ENCODE data around the gene LAGE3.
"Not testable (repeated sequence)": the region's sequence is repeated elsewhere in the genome, so short reads cannot be mapped to it uniquely, and the experiment has no call there.

Gene LAGE3

DNA sequence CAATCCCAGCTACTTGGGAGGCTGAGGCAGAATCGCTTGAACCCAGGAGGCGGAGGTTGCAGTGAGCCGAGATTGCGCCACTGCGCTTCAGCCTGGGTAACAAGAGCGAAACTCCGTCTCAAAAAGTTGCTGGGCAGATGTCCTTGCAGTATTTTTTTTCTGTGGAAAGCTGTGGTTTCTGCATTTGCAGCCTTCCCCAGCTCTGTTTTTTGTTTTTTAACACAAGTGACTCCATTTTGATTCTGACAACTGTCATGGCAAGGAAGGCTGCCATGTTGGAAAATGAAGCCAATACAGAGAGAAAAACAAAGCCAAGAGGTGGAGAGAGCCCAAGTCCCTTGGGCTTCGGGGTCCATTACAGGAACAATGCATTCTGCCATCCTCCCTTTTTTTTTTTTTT is 23.0 kb upstream of the LAGE3 start:
- no peak for DNase-seq (ENCODE audit: low spot score)

DNA sequence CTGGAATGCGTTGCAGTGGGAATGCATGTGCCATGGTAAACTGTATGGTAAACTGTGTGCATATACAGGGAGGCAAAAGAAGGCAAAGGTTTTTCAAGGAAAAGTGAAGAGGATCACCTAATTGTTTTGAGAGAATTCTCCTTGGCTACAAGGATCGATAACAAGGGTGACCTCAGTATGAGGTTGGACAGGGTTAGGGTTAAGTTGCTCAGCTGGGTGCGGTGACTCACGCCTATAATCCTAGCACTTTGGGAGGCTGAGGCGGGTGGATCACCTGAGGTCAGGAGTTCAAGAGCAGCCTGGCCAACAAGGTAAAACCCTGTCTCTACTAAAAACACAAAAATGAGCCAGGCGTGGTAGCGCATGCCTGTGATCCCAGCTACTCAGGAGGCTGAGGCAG is 22.3 kb upstream of the LAGE3 start:
- DNase-seq (ENCODE audit: low spot score): not testable (repeated sequence)

DNA sequence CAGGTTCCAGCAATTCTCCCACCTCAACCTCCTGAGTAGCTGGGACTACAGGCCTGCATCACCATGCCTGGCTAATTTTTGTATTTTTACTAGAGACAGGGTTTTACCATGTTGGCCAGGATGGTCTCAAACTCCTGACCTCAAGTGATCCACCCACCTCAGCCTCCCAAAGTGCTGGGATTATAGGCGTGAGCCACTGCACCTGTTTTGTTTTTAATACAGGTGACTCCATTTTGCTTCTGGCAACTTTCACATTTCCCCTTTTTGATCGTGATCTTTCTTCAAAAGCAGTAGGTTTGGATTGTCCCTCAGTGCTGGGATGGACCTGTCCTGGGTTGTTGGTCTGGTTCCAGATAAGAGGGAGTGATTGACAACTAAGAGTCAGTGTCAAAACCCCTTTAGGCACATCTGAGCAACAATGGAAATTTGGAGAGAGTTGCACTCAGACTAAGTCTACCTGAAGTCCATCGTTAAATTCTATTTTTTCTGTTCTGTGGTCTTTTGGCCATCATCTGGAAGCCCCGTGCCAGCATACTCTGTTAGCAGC is 17.6 kb upstream of the LAGE3 start:
- not testable (repeated sequence) for DNase-seq (ENCODE audit: low spot score)

DNA sequence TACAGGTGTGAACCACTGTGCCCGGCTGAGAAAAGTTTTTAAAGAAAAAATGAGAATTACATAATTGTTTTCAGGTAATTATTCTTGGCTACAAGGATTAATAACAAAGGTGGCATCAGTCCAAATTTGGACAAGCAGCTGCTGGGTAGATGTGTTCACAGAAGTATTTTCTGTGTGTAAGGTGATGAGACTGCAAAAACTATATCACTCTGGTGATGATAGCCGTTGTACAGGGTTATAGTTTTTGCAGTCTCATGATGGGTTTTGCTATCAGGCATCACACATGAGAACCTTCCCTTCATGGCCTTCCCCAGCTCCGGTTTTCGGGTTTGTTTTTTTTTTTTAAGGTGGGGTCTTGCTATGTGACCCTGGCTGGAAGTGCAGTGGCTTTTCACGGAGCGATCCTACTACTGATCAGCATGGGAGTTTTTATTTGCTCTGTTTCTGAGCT is 16.4 kb upstream of the LAGE3 start:
- DNase-seq (ENCODE audit: low spot score): no peak

DNA sequence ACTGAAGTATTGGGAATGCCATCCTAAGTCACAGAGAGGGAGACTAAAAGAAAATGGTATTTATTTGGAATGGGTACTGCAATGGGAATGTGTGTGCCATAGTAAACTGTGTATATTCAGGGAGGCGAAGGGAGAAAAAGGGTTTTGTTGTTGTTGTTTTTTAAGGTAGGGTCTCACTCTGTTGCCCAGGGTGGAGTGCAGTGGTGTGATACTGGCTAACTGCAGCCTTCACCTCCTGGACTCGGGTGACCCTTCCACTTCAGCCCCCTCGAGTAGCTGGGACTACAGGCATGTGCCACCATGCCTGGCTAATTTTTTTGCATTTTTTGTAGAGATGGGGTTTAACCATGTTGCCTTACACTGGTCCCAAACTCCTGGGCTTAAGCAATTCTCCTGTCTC is 15.6 kb upstream of the LAGE3 start:
- no peak for DNase-seq (ENCODE audit: low spot score)

DNA sequence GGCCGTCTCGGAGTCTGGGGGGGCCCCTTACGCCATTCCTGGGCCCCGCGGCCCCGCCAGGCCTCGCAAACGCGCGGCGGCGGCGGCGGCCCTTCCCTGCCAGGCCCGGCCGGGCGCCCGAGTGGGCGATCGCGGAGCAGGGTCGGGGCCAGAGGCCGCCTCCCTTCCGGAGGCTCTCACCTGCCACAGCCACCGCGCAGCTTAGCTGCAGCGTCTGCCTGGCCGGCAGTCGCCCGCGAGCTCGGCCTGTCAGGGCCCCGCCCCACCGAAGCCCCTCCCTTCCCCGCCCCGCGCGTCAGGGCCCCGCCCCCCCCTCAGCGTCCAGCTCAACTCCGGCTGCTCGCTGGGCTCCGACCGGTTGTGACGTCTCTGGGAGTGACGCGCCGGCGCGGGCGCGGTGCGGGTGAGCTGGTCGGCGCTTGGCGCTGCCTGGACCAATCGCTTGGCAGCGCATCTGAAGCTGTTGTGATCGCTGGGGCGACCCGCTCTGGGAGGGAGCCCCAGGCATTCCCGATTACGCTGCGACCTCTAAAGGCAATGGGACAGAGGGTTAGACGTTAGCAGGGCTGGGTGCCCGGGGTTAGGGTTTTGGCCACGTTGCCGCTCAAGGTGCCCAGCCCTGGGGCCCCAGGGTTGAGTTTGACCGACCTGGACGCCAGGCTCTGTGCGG is 11.5 kb upstream of the LAGE3 start, which contains the start of gene SLC10A3:
Gene SLC10A3 (minus strand): TSS at position 216 of the 670 bp plus-strand sequence. CDS start 1,689 bp downstream, outside the sequence.
- DNase-seq (ENCODE audit: low spot score): peak; percentile 95

DNA sequence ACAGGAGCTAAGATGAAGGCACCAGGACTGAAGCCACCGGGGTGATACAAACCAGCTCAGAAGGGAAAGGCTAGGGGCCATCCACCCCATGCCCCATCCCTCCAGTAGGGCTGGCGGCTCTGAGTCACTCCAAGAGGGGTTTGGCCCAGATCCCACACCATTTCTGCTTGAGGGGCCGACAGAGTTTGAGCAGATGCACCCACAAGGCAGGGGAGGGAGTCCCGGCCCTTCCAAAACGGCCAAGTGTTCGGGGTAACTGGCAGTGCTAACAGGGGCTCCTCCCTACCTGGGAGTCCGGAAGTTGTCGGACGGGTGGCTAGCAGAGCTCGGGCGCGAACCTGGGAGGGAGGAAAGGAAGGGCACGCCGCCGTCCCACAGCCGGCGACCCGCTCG is 10.9 kb upstream of the LAGE3 start:
- DNase-seq (ENCODE audit: low spot score): peak; percentile 56

DNA sequence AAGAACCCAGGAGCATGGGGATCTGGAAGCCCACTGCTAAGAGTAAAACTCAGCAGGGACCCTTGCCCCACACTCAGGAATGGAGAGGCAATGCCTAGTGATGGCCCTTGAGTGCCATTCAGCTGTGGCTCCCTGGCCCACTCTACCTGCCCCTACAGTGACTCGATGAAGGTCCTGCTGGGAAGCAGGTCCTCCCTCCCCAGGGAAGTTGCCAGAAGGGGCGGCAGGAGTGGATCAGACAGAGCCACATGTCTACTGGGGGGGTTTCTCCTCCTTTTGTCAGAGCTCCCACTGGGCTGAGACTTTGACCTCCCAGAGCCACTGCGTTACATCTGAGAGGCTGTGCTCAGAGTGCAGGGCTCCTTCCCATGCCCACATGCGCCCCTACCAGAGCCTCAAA is 10.1 kb upstream of the LAGE3 start:
- no peak for DNase-seq (ENCODE audit: low spot score)

DNA sequence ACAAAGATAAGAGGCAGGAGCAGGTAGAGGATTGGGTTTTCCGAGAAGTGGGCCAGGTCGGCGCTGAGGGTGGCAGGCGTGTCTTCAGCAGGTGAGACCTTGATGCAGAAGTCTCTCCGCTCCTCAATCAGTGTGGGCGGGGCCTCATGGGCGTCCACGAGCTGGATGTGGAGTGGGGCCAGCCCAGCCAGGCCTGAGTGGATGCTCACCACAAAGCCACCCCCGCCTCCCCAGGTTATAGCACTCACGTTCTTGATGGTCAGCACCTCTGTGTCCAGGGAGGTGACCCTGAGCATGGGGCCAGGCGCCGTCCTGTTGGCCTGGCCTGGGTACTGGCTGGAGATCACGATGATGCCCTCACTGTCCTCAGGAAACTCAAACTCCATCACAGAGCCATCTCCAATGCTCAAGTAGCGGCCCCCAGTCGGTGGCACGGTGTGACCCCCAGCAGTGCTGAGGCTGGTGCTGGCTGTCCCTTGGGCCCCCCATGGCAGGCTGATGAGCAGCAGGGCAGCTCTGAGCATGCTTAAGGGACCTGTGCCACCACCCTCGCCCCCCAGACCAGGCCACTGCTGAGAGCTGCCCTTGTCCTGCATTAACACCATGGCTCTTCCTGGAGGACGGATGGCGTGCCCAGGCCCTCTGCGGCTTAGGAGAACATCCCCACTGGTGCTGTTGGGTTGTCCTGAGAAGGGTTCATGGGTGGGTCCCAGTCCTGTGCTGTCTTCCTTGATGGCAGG is 9.4 kb upstream of the LAGE3 start:
- DNase-seq (ENCODE audit: low spot score): no peak

DNA sequence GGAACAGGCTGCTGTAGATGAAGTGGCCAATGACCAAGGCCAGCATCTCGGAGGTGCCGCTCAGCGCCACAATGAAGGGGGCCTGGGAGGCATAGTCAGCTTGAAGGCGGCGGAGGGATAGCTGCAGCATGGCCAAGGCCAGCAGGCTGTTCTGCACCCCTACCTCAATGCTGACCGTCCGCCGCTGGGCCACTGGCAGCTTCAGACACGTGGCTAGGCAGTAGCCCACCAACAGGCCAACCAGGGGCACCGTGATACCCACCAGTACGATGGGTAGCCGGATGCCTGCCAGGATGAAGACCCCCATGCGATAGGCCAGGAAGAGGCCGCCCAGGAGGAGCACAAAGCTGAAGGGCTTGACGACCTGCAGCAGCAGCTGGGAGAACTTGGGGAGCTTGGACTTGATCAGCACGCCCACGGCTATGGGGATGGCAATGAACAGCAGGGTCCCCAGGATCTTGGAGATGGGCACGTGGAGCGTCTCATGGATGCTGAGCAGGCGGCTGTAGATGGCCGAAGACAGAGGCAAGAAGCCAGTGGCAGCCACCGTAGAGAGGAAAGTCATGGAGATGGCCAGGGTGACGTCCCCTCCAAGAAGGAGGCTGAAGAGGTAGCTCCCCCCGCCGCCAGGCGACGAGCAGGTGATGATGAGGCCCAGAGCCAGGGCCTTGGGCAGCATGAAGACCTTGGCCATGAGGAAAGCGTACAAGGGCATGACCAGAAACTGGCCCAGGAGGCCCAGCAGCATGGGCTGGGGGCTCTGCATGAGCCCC is 8.6 kb upstream of the LAGE3 start:
- DNase-seq (ENCODE audit: low spot score): no peak

DNA sequence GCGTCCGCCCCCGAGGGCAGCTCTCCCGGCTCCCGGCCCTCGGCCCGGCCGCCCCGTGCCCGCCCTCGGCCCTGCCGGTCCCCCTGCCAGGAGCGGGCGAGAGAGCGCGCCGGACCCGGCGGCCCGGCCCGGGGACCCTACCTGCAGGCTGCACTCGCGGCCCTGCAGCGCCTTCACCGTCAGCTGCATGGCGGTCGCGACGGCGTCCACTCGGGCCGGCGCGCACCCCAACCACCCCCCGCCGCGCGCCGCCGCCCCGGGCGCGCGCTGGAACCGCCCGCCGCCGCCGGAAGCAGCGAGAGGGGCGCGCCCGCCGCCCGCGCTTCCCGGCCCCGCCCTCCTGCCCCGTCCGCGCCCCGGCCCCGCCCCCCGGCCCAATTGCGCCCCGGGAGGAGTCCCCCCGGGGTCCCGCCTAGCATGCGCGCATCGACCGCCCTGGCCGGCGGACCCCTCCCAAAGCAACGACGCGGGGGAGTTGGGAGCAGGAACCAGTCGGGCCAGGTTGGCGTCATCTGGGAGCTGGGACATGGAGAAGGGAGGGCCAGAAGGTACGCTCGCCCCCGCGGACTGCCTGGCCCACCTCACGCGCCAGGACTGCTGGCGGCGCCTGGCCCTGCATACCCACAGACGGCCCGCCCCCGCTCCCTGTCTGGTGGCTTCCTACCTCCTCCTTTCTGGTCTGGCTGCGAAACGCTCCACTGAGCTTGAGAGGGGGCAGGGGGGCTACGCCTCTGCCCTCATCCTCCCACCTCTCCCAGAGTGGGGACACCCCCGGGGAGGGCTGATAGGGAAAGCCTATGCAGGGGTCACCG is 7.5 kb upstream of the LAGE3 start, which contains the start of gene UBL4A:
Gene UBL4A (minus strand): TSS at position 220 of the 812 bp plus-strand sequence. CDS start 31 bp downstream, at position 189.
- DNase-seq (ENCODE audit: low spot score): peak; percentile 53

DNA sequence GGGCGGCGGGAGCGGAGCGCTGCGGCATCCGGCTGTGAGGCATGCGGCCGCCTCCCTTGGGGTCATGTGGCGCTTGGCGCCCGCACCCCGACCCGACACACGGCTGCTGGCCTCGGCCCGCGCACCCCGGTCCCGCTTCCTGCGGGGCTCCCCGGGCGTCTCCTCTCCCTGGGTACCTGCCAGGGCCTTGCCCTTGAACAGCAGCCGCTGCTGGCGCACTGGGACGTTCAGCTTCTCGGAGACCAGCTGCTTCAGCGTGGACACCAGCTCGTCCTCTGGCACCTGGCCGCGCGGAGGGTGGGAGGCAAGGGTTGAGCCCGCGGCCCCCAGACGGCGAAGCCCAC is 6.9 kb upstream of the LAGE3 start:
- DNase-seq (ENCODE audit: low spot score): peak; percentile 27

DNA sequence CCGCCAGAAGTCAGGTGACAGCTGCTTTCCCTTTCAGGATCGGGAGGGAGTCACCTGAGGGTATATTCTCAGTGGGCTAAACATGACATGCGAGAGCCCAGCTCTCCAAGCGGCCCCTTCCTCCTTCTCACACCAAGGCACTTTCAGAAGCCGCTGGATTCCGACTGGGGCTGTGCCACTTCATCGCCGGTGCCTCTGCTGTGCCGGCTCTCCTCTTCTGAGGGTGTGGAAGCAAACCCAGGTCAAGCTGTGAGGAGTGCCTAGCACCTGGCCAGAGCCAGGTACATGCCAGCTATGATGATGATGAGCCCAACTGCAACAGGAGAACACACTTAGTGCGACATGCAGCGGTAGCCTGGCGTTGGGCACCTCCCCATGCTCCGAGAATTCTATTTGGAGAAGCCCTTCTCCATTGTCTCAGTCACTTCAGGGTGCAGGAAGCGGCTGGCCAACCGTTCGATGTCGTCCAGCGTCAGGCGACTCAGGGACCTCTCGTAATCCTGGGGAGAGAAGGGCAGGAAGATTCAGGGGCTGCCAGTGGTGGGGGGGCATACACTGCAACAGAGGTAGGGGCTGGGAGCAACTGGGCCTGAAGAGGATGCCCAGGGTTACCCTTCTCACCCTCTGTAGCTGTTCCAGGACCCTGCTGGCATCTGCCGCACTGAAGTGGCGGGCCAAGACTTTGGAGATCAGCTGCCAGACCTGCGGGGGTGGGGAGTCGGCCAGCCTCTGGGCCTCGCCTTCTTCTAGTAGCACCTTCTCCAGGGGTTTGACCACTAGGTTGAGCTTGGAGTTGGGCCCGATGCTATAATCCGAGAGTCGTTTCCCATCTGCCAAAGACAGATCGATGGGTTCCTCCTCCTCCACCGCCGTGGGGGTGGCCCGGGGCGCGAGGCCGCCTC is 6.3 kb upstream of the LAGE3 start:
- DNase-seq (ENCODE audit: low spot score): peak; percentile 26

DNA sequence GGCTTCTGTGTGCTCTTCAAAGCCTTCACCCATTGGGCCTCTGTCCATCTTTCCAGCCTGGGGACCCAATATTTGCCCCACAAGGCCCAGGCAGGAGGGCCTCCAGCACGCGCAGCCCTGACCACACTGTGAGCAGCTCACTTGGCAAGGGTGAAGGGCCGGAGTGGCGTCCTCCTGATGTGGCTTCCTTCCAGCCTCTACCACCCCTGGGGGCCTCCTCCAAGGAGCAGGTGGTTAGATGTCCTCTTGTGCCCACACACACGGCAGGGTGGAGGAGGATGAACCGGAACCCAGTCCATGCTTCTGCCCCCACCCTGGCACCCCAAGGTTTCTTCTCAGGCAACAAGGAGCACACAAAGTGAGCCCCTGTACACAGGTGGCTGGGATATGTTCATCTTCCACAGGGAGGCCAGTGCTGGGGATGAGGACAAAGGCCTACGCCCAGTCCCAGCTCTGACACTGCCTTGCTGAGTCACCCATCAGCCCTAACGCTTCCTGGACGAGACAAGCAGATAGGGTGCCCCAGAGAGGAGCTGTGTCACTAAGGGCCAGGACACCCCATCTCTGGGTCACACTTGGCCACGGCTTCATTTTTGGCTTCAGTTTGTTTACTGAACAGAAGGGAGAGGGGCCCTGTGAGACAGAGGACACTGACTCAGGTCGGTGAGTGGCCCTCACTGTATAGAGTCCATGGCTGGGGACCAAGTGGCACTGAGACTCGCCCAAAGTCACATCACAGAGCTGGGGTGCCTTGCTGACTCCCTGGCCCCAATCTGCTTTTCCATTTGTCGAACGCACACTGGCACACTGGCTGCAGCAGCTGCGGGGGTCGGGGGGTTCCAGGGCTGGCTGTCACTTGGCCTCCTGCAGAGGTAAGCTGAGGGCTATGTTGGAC is 5.4 kb upstream of the LAGE3 start:
- peak; percentile 35 for DNase-seq (ENCODE audit: low spot score)

DNA sequence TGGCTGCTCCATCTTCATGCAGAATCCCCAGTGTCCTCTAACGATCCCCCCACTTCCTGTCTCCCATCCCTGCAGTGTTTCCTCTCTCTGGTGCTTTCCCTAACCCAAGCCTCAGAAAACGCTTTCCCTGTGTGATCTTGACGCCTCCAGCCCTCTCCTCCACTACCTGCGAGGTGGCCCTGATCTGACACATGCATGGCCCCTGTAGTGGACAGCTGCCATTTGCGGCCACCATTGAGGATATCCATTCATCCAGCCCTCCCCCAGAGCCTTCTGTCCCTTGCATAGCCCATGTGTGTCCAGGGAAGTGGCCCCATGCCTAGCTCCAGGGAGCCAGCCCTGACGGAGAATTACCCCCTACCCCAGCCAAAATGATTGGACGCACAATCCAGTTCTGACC is 4.2 kb upstream of the LAGE3 start:
- DNase-seq (ENCODE audit: low spot score): no peak

DNA sequence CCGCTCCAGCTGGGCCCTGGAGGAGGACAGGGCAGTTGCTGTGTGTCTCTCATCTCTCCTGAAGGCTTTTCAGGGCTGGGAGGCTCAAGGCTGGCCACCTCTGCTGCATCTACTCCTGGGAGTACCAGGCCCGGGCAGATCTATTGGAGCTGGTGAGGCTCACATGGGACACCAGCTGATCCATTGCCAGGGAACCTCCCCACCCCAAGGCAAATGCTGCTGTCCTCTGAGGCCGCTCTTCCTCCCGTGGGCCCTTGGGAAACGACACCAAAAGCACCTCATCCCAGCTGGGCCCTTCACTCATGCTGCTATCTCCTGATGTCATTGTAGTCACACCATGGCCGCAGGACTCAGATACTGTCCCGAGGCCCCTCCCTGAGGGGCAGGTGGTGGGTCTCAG is 3.7 kb upstream of the LAGE3 start:
- no peak for DNase-seq (ENCODE audit: low spot score)

DNA sequence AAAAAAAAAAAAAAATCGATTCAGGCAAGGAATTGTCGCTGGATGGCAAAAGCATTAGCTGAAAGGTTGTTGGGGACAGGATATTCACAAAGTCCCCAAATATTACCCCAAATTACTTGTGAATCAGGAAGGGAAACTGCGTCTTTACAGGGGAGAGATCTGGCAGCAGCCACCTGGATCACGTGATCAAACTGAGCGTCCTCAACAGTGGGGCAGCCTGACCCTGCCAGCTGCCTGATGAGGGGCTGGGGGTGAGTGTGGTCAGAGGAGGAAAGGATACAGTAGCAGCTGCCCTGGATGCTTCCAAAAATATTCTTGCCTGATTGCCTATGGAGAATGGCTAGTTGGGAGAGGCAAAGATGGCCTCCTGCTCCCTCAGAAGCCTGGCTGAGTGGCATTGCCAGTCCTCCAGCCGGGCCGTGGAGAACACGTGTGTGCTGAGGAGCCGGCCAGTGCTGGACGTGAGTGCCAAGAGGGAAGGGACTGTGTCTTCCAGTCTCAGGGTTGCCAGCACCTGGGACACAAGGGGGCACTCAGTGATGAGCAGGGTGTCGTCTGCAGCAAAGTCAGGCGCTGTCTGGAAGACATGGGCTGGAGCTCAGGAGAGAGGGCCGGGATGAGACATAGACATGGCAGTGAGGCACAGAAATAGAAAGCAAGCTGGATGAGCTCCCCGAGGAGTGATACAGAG is 3.0 kb upstream of the LAGE3 start:
- no peak for DNase-seq (ENCODE audit: low spot score)

DNA sequence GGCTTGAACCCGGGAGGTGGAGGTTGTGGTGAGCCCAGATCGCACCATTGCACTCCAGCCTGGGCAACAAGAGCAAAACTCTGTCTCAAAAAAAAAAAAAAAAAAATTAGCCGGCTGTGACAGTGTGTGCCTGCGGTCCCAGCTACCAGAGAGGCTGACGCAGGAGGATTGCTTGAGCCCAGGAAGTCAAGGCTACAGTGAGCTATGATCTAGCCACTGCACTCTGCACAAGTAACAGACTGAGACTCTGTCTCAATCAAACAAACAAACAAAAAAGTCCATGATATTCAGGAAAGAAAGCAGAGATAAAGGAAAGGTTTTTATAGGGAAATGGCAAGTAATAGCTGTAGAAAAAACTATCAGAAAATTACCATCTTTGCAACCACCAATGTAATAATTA is 2.1 kb upstream of the LAGE3 start:
- DNase-seq (ENCODE audit: low spot score): no peak

DNA sequence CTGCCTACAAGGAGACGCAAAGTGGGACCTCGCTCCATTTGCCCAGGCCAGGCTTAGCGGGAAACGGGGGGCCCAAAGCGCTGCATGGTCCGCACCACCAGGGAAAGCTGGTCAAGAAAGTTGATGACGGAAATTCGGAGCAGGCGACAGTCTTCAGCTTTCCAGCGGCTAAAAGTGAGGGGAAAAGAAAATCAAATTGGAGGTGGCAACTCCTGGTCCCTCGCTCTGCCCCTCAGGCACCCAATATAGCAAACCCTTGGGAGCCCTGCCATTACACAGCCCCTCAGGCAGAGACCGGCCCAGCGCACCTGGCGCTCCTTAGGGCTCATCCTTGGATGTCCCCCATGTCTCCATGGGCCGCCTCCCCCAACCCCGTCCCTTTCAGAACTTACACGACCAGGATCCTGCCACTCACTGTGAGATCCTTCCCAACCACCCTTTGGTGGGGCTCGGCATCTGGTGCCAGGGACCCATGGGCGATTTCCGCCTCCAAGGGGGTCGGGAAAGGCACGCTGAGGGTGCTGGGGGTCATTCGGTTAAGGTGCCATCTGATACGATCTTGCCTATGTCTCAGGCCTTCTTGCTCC is 1.1 kb downstream of the LAGE3 start:
- no peak for DNase-seq (ENCODE audit: low spot score)
